ACHN (cell line): Measurements from ENCODE around the gene TPD52L1.

ENCODE experiments used
- DNase-seq: peaks from one replicate; pipeline ENCODE4 v3.0.0-alpha.2; 2015
- in situ Hi-C: cut with HindIII; loops from 2 replicates; pipeline ENCODE4 v1.10.0; 2017; ENCODE audit warnings: low sequenced_read_pairs, low pct_ligation_motif_present, low pct_unique_long_range_greater_than_20kb

TPD52L1 gene

DNA sequence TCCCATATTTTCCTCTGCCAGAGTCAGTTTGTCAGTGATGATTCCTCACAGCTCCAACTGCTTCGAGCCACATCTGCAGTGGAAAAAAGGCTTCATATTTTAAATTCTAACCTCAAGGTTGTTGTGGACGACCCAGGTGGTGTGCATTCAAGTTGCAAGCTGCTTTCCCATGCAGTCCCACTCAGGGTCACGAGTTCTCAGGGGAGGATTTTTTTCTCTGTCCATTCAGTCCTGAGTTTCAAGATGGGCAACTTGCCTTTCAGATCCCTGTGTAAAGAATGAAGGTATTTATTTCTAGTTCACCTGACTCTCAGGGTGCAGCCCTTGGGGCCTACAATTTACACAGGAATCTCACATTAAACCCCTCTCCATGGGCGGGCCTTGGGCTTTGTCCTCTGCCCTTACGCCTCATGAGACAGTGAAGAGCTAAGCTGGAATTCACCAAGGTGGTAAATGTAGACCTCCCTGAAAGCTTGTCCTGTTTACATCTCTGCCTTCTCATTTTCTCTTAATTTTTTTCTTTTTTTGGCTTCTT is 65.9 kb downstream of the TPD52L1 start:
- in situ Hi-C loops: no loop called here
- no peak for DNase-seq

DNA sequence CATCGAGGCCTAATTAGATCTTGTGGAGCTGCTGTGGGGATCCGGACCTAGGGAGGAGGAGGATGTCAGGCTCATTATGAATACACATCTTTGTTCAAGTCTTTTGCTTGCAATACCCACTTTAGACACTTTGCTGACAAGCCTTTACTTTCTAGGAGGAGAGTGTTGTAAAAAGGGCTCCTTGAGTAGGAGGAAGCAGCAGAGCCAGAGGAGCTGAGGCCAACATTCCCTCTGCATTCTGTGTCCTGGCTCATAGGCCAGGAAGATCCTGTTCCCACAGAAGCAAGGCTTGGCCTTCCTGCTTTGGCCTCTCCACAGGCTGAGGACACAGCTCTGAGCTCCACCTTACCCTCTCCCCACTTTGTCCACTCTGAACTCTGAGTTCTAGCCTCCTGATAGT is 67.1 kb downstream of the TPD52L1 start:
- no peak for DNase-seq
- in situ Hi-C loops: no loop called here

DNA sequence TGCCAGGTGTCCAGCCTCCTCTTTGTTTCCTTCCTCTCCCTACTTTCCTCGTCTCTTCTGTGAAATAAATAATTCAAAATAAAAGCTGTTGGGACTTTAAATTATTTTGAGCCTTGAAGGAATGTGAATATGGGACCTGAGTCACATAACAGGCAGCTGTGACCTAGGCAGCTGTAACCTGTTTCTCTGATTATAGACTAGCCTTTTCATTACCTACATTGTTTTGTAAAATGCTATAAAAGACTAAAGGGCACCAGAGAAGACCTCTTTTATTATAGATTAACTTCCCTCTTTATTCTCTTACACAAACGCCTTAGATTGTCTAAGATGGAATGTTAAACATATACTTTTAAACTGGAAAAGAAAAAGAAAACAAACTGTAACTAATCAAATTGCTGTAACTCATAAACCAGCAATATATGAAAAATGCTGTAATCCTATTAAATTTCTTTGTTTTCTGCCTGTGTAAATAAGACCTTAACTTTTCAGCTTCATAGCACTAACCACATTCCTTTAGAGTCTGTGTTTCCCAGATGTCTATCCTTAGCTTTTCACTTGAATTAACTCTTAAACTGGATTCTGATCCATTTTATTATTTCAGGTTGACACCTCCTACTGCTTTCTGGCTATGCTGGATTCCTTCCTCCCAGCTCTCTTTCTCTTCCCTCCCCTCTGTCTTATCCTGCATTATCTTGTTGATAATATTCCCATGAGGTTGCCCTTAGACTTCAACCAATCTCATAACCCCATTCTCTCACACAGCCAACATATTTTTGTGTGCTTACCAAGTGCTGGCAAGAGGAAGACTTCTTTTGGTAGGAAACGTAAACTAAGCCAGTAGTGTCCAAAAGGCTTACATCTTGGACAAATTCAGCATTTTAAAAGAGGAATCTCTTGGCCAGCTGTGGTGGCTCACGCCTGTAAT is 69.2 kb downstream of the TPD52L1 start:
- DNase-seq: no peak
- in situ Hi-C loops: no loop called here

DNA sequence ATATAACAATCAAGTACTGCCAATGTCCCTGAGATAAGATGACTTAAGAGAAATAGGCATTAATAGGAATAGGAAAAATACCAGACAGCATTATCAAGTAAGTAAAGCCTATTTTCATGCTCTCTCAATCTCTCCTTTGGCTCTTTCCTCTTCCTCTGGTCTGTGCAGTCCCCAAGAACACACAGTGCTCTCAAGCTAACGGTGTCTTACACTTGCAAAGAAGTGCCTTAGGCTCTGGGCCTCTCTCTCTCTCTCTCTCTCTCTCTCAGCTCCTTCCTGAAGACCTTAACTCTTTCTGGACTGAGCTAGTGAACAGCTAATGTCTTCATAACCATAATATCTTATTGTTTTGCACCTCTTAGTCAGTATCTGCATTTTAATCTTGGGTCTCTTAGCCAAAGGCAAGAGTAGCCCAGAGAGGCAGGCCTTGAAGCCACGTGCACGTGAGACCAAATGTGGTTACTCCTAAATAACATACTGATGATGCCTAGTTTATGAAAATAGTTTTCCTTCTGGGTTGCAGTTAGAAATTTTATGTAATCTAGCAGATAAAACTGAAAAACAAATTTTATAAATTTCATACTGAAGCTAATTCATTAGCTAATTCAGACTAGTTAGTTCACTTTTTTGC is 70.8 kb downstream of the TPD52L1 start:
- in situ Hi-C loops: no loop called here

DNA sequence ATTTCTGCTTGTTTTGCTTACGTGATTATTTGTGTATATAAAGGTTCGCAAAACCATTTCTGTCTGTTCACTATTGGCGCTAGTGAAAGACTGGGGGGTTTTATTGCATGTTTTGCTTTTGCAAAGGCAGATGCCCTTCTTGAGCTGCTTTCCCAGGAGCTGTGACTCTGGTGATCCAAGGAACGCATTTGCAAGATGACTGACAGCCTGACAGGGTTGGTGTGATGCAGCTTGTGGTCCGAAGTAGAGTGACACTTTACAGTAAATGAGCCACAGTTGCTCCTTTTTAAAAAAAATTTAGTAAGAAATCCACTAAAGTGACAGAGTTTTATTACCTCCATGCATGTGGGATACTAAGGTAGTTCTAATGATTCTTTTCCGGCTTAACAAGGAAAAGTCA is 73.7 kb downstream of the TPD52L1 start:
- in situ Hi-C loops: no loop called here
- no peak for DNase-seq

More for the DNA sequence above, 70.8 kb downstream of the TPD52L1 start:
- no peak for DNase-seq

DNA sequence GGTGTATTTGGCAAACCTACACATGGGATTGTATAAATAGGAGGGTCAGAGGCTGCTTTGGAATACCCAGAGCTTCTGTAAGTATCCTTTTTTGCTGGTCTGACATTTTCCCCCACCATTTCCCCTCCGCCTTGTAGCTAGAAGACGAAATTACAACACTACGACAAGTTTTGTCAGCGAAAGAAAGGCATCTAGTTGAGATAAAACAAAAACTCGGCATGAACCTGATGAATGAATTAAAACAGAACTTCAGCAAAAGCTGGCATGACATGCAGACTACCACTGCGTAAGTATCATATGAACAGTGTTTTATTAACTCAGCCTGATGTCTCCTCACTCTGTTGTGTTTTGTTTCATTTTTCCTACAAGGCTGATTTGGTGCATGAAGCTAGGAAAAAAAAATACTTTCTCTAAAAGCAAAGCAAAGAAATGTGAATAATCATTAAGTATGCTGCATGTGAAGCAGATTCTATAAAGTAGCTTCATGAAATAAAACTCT is 75.5 kb downstream of the TPD52L1 start:
- in situ Hi-C loops: no loop called here
- no peak for DNase-seq

DNA sequence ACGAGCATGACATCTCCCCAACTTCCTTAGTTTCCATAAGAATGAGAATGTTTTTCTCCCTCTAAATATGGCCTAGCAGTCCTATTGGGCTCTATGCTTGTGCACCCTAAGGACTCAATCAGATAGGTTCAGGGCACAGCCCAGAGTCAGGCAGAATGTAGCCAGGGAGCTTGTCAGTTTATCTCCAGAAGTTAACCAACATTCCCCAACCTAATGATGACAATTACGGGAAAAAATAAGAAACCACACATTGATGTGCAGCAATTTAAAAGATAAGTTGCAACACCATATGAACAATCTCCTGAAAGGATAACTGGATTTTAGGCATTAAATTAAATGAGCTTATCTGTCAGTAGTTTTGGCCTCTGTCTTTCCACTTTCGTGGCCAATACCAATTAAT is 77.1 kb downstream of the TPD52L1 start:
- in situ Hi-C loops: no loop called here
- DNase-seq: no peak

DNA sequence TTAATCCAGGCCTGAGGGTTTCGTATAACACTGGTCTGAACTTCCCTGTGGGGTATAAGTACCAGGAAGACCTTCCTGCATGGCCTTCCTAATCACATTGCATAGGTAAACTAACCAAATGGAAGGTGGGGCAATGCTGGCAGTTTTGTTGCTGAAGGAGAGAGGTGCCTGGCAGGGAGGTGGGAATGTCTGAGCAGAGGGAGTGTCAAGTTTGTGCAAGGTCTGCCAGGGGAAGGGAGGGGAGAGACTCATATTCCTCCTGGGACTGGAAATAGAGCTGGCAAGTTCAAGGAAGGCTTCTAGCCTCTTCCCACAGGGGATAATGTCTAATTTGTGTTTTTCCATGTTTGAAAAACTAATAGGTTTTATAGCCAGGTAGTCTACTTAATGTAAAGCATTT is 77.6 kb downstream of the TPD52L1 start:
- DNase-seq: no peak
- in situ Hi-C loops: no loop called here

DNA sequence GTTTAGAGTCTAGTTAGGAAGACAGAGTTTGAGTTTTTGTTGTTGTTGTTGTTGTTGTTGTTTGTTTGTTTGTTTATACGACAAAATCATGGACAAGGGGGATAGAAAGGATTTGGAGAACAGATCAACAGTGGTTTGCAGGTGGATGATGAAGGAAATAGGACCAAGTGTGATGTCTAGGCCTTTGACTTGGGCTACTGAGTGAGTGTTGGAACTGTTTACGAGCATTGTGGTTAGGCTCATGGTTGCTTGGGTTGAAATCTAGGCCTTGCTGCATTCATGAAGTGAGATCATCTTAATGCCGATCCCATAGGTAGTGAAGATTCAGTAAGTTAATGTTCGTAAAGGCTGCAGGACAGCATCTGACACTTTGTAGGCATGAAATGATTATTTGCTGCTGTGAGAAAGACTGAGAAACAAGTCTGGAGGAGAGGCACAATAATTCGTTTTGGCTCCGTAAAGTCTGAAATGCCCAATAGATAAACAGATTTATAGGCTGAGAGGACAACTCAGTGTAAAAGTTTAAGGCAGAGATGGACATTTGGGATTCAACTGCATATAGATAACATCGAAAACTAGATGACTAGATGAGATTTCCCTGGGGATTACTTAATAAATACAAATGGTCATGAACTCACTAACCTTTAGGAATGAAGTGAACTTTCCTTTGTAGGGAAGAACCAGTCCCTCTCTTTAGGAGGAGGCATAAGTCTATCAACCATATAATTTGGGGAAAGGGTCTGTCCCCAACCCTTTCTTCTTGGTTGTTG is 78.2 kb downstream of the TPD52L1 start:
- in situ Hi-C loops: no loop called here
- DNase-seq: no peak

DNA sequence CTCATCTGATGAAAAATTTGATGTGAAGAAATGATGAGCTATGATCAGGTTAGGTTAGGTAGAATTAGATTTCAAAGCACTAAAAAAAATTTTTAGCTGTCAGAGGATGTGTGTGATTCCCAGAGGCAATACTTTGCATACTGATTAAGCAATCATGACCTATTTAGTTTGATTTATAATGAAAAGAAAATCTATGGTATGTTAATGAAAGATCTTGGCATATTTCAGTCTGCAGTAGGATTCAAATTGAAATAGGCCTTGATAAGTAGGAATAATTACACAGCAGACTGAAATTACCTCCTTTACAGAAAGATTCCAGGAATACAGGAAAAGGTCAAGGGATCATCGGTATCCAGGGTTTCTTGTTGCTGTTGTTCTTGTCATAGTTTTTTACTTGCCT is 78.9 kb downstream of the TPD52L1 start:
- in situ Hi-C loops: no loop called here

DNA sequence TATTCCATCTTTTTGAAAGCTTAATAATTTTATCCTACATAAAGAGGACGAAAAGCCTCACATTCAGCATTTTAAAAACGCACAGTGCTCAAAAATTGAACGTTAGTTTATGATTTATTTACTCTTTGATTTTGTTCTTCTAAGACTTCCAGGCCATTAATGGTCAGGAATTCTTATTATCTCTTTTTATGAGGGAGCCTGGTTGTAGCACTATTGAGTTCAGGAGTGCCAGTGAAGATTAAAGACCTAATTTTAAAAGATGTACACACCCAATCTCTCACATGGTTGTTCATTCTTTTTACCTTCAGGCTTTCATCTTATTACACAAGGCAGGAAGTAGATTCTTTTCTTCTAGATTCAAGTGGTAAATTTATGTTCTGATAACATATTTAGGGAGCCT is 79.6 kb downstream of the TPD52L1 start:
- no peak for DNase-seq
- in situ Hi-C loops: no loop called here

More for the DNA sequence above, 78.9 kb downstream of the TPD52L1 start:
- DNase-seq: no peak

DNA sequence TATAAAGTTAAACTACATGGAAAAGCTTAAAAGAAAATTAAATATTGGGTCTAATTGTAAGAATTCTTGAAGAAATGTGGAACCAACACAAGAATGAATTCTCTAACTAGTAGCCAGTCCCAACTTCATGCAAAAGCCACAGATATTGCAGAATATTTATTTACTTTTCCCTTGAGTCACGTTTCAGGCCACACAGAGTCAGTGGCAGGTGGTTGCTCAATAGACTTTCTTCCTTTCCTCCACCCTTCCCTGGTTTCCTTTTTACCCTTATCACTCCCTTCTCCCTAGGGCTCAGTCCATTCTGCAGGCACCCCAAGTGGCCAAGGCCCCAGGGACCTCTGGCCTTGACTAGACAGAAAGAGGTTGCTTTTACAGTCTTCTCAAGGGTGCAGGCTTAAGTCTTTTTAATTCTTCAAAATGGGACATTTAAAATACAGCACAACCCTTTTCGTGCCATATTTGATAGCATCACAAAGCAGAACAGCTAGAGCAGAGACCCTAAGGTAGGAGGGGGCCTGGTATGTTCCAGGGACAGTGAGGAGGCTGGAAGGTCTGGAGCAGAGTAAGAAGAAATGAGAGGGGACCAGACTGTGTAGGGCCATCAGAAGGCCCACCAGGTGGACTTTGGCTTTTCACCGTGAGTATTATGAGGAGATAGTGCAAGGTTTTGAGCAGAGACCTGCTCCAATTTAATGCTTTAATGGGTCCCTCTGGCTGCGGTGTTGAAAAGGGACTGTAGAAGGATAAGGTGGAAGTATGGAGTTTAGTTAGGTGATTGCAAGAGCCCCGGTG is 83.2 kb downstream of the TPD52L1 start:
- in situ Hi-C loops: no loop called here
- no peak for DNase-seq

DNA sequence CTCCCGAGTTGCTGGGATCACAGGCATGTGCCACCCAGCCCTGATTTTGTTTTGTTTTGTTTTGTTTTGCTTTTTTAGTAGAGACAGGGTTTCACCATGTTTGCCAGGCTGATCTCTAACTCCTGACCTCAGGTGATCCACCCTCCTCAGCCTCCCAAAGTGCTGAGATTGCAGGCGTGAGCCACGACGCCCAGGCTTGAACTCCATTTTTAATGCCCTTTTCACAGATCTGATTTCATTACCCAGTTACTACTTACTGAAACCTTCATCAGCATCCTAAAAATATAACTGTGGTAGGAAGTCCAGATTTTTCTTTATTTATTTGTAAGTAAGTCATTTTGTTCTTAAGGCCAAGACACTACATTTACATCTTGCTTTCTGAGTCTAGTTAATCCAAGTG is 84.2 kb downstream of the TPD52L1 start:
- in situ Hi-C loops: no loop called here
- DNase-seq: no peak

DNA sequence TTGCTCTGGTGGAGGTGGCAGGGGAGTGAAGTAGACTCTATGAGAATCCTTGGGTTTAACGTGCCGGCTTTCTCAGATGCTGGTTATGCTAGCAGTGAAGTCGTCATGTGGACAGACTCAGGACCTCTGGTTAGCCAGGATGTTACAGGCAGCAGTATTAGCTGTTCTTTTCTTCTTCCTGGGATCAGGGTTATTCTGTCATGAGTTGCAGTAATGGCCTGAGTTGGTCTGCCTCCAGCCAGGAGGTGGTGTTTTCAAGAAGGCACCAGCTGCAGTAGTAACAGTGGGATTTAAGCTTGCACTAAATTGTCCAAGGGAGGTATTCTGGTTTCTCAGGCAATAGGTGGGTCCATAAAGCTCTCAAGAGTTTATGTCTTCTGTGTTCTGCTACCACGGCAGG is 91.5 kb downstream of the TPD52L1 start:
- in situ Hi-C loops: no loop called here

DNA sequence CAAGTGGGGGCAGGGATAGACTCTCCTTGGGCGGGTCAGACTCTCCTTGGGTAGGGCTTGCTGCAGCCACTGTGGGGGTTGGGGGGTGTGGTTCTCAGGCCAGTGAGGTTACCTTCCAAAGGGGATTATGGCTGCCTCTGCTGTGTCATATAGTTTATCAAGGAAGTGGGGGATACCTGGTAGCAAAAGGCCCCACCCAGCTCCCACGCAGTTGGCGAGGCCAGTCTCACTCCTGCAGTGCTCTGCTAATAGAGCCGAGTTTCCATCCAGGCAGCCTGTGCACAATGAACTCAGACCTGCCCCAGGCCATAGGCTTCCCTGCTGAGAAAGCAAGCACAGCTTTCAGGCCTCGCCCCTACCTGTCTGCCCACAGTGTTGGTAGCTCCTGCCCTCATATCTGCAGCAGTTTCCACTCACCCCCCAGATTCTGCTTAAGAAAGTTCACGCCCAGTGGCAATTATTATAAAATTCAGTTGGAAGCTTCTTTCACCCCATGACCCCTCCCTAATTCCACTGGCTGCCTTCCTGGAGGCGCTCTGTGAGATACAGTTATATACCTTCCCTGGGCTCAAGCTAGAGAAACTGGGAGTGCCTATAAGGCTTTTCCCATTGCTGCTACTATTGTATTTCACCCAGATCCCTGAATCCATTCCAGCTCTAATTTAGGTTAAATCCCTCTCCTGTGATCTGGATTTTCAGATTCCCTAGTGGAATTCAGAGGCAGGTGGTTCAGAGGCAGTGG is 92.1 kb downstream of the TPD52L1 start:
- DNase-seq: no peak
- in situ Hi-C loops: no loop called here

More for the DNA sequence above, 91.5 kb downstream of the TPD52L1 start:
- DNase-seq: no peak

DNA sequence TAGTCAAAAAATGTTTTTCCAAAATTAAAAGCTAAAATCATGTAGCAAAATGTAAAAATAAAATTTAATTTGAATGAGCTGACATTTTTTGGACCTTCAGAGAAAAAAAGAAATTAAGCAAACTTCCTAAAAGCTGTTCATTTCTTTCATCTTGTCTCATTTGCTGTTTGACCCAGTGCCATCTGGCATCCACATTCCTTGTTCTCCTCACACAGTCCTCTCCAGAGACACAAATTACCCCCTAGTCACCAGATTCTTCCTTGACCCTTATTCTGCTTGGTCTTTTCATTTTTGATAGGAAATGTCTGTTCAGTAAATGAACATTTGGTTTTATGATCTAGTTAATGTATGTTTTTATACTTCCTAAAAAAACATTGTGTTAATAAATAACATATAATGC is 93.0 kb downstream of the TPD52L1 start:
- DNase-seq: no peak
- in situ Hi-C loops: no loop called here

DNA sequence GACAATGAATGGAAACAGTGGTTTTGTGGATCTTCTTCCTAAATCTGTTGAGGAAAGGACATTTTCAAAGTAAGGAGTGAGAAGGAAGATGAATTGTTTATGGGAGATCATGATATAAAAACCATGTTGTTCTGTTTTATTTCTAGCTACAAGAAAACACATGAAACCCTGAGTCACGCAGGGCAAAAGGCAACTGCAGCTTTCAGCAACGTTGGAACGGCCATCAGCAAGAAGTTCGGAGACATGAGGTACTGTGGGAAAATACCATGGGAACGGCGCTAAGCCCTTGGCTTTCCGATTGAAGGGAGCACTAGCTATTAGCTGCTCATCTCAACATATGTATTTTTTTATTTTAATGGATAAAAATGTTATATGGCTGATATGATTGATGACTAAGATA is 94.6 kb downstream of the TPD52L1 start:
- in situ Hi-C loops: no loop called here
- no peak for DNase-seq

DNA sequence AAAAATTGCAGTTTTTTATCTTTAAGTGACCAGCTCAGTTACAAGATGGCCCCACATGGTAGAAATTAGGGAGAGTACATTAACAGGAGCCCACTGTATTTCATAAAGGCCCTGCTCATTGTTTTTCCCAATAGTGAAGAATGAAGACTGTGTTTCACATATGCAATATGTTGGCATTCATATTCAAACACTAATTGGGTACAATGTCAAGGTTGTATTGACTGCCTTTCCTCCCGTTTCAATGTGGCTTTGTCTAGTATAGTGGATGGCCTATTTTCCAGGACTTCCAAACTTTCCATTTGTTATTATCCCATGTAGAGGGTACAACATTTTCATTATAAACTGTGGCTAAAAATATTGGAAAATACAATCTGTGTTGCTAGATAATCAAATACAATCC is 96.9 kb downstream of the TPD52L1 start:
- in situ Hi-C loops: no loop called here
- DNase-seq: no peak
